GM23248 (cell line): ENCODE results near the gene IBA57.

Experiments used
- EZH2 ChIP-seq: fragments of 200-600 bp; sonication (generic); IDR thresholded peaks from 2 replicates; pipeline ENCODE4 v1.6.1; 2018; ENCODE audit warnings: antibody characterized with exemption, mild to moderate bottlenecking; ENCODE audit not compliant: insufficient read depth, poor library complexity, severe bottlenecking
- EZH2phosphoT487 ChIP-seq: fragments of 200-600 bp; sonication (generic); IDR thresholded peaks from 2 replicates; pipeline ENCODE4 v1.6.1; 2018; ENCODE audit warnings: antibody characterized with exemption, moderate library complexity, mild to moderate bottlenecking, low read depth; ENCODE audit not compliant: insufficient read depth

DNA sequence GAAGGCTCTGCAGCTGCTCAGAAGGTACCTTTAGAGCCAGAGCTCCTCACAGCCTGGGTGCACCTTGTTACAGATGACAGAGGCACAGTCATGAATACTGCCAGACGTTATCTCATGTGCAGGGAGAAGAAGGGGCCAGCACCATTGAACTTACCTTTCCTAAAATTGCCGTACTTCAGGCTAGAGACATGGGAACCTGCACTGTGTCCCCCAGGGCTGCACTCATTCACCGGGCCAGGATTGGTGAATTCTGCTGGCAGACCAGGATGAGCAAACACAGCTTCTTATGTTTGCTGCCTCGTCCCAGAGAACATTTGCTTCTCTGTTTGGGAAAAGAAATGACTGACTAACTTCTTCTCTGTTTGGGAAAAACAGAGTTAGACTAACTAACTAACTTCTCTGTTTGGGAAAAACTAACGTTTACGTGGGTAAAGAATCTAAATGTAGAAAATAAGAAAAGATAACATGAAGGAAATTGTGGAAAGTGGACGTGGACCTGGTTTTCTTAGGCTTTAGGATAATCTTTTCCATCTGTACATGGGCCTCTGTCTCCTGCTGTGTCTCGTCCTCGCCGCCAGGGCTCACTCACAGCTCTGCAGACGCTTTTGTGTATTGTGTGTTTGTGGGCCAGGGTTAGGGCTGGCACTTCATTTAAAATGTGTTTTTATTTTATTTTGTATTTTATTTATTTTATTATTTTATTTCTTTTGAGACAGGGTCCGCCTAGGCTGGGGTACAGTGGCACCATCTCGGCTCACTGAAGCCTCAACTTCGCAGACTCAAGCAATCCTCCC is 52.1 kb downstream of the IBA57 start:
- TF ChIP-seq EZH2phosphoT487 (no peak), EZH2 (no peak)
